ENCODE results near the gene FAR2. TPM values are rescaled to one million over a fixed set of nuclear protein-coding genes. Genes with fewer than 3 reads are reported as not detected.

Gene FAR2
- total and polyA plus RNA-seq, 9 donors: 9.5 to 20.0 (median 10.2) TPM

- no peaks in the 10 kb centered on the region for H3K36me3 ChIP-seq (ENCODE audit: control insufficient read depth, insufficient read depth, low read length)
- no peaks in the 10 kb centered on the region for H3K9me3 ChIP-seq (replicated peaks; ENCODE audit: control insufficient read depth, low read depth, low read length)
- no CpG with 5 or more reads among the region's 1 CpG for WGBS (ENCODE audit: insufficient coverage)
- no peak for DNase-seq
- peaks cover 16% of the 10 kb centered on the region for H3K4me1 ChIP-seq (ENCODE audit: control insufficient read depth, insufficient read depth, low read length)
- H3K4me3 ChIP-seq (ENCODE audit: low read length): no peak overlapping the region
- H3K27me3 ChIP-seq (ENCODE audit: control insufficient read depth, insufficient read depth, low read length): peaks cover 2% of the 10 kb centered on the region
- H3K27ac ChIP-seq (ENCODE audit: low read length): no peak overlapping the region
These were observed 3.3 kb downstream of the FAR2 start for GRCh38 chr12:29152223-29152868.

DNA sequence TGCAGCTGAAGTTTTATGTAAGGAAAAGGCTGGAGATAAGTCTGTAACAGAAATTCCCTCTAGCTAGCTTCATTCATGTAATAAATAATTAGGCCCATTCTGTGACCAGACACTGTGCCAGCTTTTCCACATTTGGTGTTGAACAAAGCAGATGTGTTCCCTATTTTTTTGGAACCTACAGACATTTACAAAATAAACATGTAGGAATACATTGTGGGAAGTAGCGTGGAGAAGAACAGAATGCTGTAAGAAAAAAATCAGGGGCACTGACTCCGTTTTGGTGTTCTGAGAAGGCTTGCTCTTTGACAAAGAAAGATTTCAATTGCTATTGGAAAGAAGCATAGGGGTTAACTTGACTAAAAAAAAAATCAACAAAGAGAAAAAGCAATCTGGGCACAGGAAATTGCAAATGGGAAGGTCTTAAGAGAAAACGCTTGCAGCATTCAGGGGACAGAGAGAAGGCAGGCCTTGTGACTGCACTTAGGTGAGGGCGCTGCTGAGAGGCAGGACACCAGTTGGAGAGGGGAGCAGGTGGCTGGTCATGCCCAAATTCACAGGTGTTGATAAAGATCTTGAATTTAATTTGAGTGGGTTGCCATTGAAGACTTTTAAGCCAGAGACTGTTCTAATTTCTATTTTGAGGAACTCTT, 4.0 kb downstream of the FAR2 start:
- H3K27ac ChIP-seq (ENCODE audit: low read length): no peak overlapping the region
- peaks cover 15% of the 10 kb centered on the region for H3K4me1 ChIP-seq (ENCODE audit: control insufficient read depth, insufficient read depth, low read length)
- peak; percentile 38 for DNase-seq

DNA sequence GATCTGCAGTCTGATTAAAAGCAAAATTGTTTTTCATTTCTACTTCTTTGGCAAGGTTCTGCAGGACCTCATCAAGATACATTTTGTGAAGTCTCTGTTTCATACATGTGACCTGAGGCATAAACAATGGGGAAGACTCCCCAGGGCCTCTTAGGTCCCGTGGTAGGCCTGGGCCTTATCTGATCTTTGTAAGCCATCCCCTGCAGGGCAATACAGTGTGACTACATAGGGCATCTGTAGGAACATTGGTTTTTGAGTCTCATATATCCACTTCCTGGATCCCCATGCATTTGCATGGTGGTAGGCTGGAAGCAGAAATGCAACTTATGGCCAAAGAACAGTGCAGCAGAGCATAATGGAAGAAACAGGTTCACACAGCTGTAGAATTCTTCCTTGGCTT, 6.0 kb downstream of the FAR2 start:
- H3K36me3 ChIP-seq (ENCODE audit: control insufficient read depth, insufficient read depth, low read length): no peaks in the 10 kb centered on the region
- peaks cover 6% of the 10 kb centered on the region for H3K4me1 ChIP-seq (ENCODE audit: control insufficient read depth, insufficient read depth, low read length)
- WGBS (ENCODE audit: insufficient coverage): 38% methylated on average over 1 of the region's 1 CpG
- peak; percentile 37 for DNase-seq
- no peak overlapping the region for H3K27ac ChIP-seq (ENCODE audit: low read length)
- H3K4me3 ChIP-seq (ENCODE audit: low read length): no peak overlapping the region
- no peaks in the 10 kb centered on the region for H3K27me3 ChIP-seq (ENCODE audit: control insufficient read depth, insufficient read depth, low read length)
- H3K9me3 ChIP-seq (replicated peaks; ENCODE audit: control insufficient read depth, low read depth, low read length): no peaks in the 10 kb centered on the region

More for the DNA sequence above, 4.0 kb downstream of the FAR2 start:
- no peaks in the 10 kb centered on the region for H3K36me3 ChIP-seq (ENCODE audit: control insufficient read depth, insufficient read depth, low read length)
- 55% methylated on average over 4 of the region's 4 CpGs for WGBS (ENCODE audit: insufficient coverage)
- H3K9me3 ChIP-seq (replicated peaks; ENCODE audit: control insufficient read depth, low read depth, low read length): no peaks in the 10 kb centered on the region
- H3K4me3 ChIP-seq (ENCODE audit: low read length): no peak overlapping the region
- H3K27me3 ChIP-seq (ENCODE audit: control insufficient read depth, insufficient read depth, low read length): peaks cover 2% of the 10 kb centered on the region

GRCh38 chr12:29157486-29157946, 8.4 kb downstream of the FAR2 start:
- Histone ChIP-seq H3K27me3 (ENCODE audit: control insufficient read depth, insufficient read depth, low read length) (no peaks in the 10 kb centered on the region), H3K4me1 (ENCODE audit: control insufficient read depth, insufficient read depth, low read length) (peaks cover 6% of the 10 kb centered on the region), H3K9me3 (replicated peaks; ENCODE audit: control insufficient read depth, low read depth, low read length) (no peaks in the 10 kb centered on the region), H3K36me3 (ENCODE audit: control insufficient read depth, insufficient read depth, low read length) (no peaks in the 10 kb centered on the region), H3K27ac (ENCODE audit: low read length) (no peak overlapping the region), H3K4me3 (ENCODE audit: low read length) (no peak overlapping the region)
- DNase-seq: no peak
- WGBS (ENCODE audit: insufficient coverage): no CpG with 5 or more reads among the region's 1 CpG

GRCh38 chr12:29158115-29158763, 9.2 kb downstream of the FAR2 start:
- peak; percentile 68 for DNase-seq
- Histone ChIP-seq H3K27me3 (ENCODE audit: control insufficient read depth, insufficient read depth, low read length) (no peaks in the 10 kb centered on the region), H3K9me3 (replicated peaks; ENCODE audit: control insufficient read depth, low read depth, low read length) (no peaks in the 10 kb centered on the region), H3K27ac (ENCODE audit: low read length) (no peak overlapping the region), H3K4me1 (ENCODE audit: control insufficient read depth, insufficient read depth, low read length) (peaks cover 2% of the 10 kb centered on the region), H3K4me3 (ENCODE audit: low read length) (no peak overlapping the region), H3K36me3 (ENCODE audit: control insufficient read depth, insufficient read depth, low read length) (no peaks in the 10 kb centered on the region)
- no CpG with 5 or more reads among the region's 2 CpGs for WGBS (ENCODE audit: insufficient coverage)

DNA sequence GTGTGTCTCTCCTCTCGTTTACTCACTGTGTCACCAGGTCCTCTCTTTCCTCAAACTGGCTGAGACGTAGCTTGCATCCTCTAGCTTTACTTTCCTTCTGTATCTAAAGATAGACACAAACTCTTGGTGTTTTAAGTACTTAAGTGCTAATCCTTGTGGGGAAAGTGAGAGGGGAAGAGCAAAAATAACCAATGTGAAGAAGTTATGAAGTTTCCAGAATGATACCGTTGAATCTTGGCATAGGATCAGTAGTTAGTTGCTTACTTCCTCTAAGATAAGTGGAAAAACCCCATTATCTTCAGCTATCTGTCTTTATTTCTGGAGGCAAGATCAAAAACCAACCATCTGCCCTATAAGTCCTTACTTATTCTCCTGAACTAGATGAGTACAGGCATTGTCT, 10.6 kb downstream of the FAR2 start:
- H3K9me3 ChIP-seq (replicated peaks; ENCODE audit: control insufficient read depth, low read depth, low read length): no peaks in the 10 kb centered on the region
- DNase-seq: no peak

DNA sequence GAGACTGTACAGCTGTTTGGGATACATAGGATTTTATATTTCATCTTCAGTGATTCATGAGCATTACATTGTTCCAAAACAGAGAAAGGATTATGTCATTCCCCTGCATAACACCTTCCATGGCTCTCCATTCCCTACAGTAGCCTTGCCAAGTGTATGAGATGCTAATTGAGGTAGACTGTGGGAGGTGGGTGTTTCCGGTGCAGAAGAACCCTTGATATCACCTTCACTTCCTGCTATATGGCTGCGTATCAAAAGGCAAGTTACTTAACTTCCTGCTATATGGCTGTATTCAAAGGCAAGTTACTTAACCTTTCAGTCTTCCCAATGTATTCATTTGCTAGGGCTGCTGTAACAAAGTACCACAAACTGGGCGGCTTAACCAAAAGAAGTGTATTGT, 11.2 kb downstream of the FAR2 start:
- Histone ChIP-seq H3K4me3 (ENCODE audit: low read length) (no peak overlapping the region), H3K27ac (ENCODE audit: low read length) (no peak overlapping the region), H3K9me3 (replicated peaks; ENCODE audit: control insufficient read depth, low read depth, low read length) (no peaks in the 10 kb centered on the region), H3K4me1 (ENCODE audit: control insufficient read depth, insufficient read depth, low read length) (peaks cover 5% of the 10 kb centered on the region), H3K27me3 (ENCODE audit: control insufficient read depth, insufficient read depth, low read length) (no peaks in the 10 kb centered on the region), H3K36me3 (ENCODE audit: control insufficient read depth, insufficient read depth, low read length) (no peaks in the 10 kb centered on the region)
- no CpG with 5 or more reads among the region's 3 CpGs for WGBS (ENCODE audit: insufficient coverage)
- DNase-seq: no peak

More for the DNA sequence above, 10.6 kb downstream of the FAR2 start:
- Histone ChIP-seq H3K27me3 (ENCODE audit: control insufficient read depth, insufficient read depth, low read length) (no peaks in the 10 kb centered on the region), H3K4me1 (ENCODE audit: control insufficient read depth, insufficient read depth, low read length) (peaks cover 5% of the 10 kb centered on the region), H3K4me3 (ENCODE audit: low read length) (no peak overlapping the region), H3K36me3 (ENCODE audit: control insufficient read depth, insufficient read depth, low read length) (no peaks in the 10 kb centered on the region), H3K27ac (ENCODE audit: low read length) (peak overlapping the region; percentile 9)
- WGBS (ENCODE audit: insufficient coverage): no CpG with 5 or more reads among the region's 3 CpGs

- no peak overlapping the region for H3K27ac ChIP-seq (ENCODE audit: low read length)
- no peaks in the 10 kb centered on the region for H3K36me3 ChIP-seq (ENCODE audit: control insufficient read depth, insufficient read depth, low read length)
- WGBS (ENCODE audit: insufficient coverage): no CpG with 5 or more reads among the region's 4 CpGs
- no peaks in the 10 kb centered on the region for H3K27me3 ChIP-seq (ENCODE audit: control insufficient read depth, insufficient read depth, low read length)
- peaks cover 5% of the 10 kb centered on the region for H3K4me1 ChIP-seq (ENCODE audit: control insufficient read depth, insufficient read depth, low read length)
- H3K4me3 ChIP-seq (ENCODE audit: low read length): no peak overlapping the region
- no peak for DNase-seq
- no peaks in the 10 kb centered on the region for H3K9me3 ChIP-seq (replicated peaks; ENCODE audit: control insufficient read depth, low read depth, low read length)
These were observed 14.1 kb downstream of the FAR2 start for GRCh38 chr12:29163146-29163545.

DNA sequence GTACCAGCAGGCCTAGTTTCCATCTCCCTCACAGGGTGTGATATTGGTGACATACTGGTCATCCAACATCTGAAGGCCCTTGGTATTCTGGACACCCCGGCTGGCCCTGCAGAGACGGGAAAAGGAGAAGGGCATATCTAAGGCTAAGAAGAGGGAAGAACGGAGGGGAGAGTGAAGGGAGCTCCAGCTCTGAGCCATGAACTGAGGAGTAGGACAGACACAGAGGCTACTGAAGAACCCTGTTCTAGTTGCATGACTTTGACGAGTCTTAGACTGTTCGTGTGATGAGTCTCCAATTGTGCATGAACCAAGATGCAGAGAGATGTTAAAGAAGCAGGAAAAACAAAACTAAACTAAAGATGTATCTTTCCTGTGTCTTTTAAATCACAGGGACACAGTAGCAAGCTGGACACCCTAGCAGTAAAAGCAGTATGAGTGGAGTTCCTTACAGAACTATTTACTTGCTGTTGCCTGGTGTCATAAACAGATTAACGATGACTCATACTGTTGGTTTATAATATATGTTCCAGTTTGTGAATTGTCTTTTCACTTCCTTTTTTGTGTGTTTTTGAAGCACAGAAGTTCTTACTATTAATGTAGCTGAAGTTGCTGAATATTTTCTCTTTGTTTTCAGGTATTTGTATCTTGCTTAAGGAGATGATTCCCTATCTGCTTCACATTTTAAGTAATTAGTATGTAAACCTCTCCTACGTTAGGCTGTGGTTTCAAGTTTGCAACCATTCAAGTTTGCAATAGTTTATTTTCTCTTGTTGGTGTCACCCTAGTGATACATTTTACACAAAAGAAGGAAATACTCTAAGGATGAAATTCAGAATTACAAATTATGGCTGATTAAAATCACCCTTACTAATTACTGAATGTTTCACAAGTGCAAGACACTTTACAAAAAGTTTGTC, 15.7 kb downstream of the FAR2 start:
- H3K27ac ChIP-seq (ENCODE audit: low read length): peak overlapping the region; percentile 81
- DNase-seq: peak; percentile 88
- no peaks in the 10 kb centered on the region for H3K27me3 ChIP-seq (ENCODE audit: control insufficient read depth, insufficient read depth, low read length)
- H3K4me3 ChIP-seq (ENCODE audit: low read length): no peak overlapping the region
- 91% methylated on average over 3 of the region's 7 CpGs for WGBS (ENCODE audit: insufficient coverage)
- no peaks in the 10 kb centered on the region for H3K36me3 ChIP-seq (ENCODE audit: control insufficient read depth, insufficient read depth, low read length)
- H3K4me1 ChIP-seq (ENCODE audit: control insufficient read depth, insufficient read depth, low read length): peaks cover 5% of the 10 kb centered on the region
- H3K9me3 ChIP-seq (replicated peaks; ENCODE audit: control insufficient read depth, low read depth, low read length): no peaks in the 10 kb centered on the region
